Lower lobe of right lung (tissue), 2 donors: ENCODE measurements around the gene GARIN5A. TPM values are rescaled to one million over a fixed set of nuclear protein-coding genes. Genes with fewer than 3 reads are reported as not detected.
A peak's percentile ranks its signal among the peaks of the same experiment; 100 is the strongest.

ENCODE experiments used
- ATAC-seq, 2 donors: fragments of 200-7000 bp; cut with Tn5 transposase; one replicate each; pipeline ENCODE4 v1.9.1; 2020 to 2022; ENCODE audit warnings: mild to moderate bottlenecking in 2 of 2, moderate library complexity in 2 of 2
- DNase-seq: peaks from one replicate; pipeline ENCODE4 v3.0.0-alpha.2; 2020
- H3K27ac ChIP-seq: fragments of 200-600 bp; one replicate; pipeline ENCODE4 v1.8.0; 2022
- H3K27me3 ChIP-seq: fragments of 200-600 bp; one replicate; pipeline ENCODE4 v1.8.0; 2022; ENCODE audit warnings: low read depth
- H3K36me3 ChIP-seq: fragments of 200-600 bp; one replicate; pipeline ENCODE4 v1.8.0; 2022; ENCODE audit warnings: mild to moderate bottlenecking
- H3K4me1 ChIP-seq: fragments of 200-600 bp; one replicate; pipeline ENCODE4 v1.8.0; 2022
- H3K4me3 ChIP-seq: fragments of 200-600 bp; one replicate; pipeline ENCODE4 v1.8.0; 2022; ENCODE audit warnings: mild to moderate bottlenecking
- H3K9me3 ChIP-seq: fragments of 200-600 bp; one replicate; pipeline ENCODE4 v1.8.0; 2022
- intact Hi-C: fragments of 100-400 bp; cut with DNase I; formaldehyde crosslinking; loops from one replicate; pipeline ENCODE4 v1.11.0; 2022
- total RNA-seq: library from RNA; stranded (reverse); fragmentation: NEBNext Ultra II Directional; extraction: Animal tissue kit (Norgen Biotek cat#: 25700); gene quantifications from one replicate; pipeline ENCODE4 v1.2.1, GENCODE V29; 2021
- TF ChIP-seq, protein P1 (sequence below): fragments of 200-600 bp; IDR thresholded peaks from one replicate; pipeline ENCODE4 v1.8.0; 2022; ENCODE audit warnings: antibody characterized with exemption, mild to moderate bottlenecking
- donor health status: DM: no; HTN: yes; CAD: no; lungs with severe emphysema.

GARIN5A gene
- total RNA-seq, 1 donor from 2014 or later, result 2.2 TPM

DNA sequence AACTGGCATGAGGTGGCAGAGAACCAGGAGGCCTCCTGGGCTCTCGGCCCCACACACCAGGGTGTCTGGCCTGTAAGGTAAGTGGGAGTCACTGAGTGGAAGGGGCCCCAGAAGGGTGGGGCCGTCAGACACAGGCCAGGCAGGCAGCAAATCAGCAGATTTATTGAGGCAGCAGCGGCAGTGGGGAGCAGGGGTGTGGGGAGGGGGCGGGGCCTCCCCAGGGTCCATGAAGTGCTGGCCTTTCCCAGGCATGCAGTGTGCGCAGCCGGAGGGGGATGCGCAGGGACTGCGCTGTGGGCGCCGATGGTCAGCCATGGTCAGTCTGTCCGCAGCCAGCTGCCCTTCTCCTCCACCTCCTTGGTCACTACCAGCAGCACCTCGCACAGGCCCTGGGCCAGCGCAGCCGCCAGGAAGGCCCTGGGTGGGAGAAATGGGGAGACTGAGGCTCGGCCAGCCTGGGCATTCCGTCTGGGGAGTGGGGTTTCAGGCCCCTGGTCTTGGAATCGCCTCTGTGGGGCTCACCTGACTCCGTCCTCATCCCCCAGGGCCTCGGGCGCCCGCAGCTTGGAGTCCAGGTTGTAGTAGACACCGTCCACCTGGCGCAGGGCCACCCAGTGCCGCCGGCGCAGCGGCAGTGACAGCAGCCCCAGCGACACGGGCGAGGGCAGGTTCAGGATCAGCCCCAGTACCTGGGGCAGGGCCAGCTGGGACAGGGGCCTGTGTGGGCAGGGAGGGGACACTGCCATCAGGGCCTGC lies 29.4 kb upstream of the GARIN5A start:
- peak; percentile 37 for DNase-seq

DNA sequence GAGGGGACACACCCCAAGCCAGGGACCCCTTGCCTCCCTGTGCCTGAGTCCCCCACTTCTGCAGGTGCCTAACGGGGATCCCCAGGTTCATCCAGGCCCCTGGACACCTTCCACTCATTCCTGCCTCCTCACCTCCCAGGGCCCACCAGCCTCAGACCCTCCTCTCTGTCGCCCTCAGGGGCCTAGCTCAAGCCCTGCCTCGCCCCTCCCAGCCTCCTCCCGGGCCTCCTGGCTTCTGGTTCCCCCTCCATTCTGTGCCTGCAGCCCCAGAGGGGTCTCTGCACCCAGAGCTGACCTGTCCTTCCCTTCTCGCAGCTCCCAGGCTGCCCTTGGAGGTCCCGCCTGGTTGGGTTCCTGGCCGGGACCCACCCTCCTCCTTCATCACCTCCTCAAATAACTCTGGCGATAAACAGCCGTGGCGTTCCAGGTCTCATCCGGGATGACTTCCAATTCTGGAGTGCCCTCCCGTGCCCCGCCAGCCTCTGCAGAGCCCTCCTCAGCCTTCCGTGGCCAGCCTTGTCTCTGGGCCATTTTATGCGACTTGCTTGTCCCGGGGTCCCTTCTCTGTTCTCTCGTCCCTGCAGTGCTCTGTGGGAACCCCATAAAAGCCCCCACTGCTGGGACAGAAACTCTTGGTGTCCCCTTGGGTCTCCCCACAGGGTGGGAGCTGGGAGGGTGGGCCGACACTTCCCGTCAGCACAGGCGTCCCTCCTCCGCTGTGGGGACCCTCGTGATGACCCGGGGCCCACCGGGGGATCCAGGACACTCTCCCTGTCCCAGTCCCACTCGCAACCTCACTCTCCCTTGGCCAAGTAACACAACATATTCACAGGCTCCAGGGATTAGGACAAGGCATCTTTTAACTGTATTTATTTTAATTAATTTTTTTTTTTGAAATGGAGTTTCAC lies 25.2 kb upstream of the GARIN5A start:
- Histone ChIP-seq H3K4me3 (no peak overlapping the region), H3K36me3 (peaks cover 5% of the 10 kb centered on the region), H3K4me1 (no peaks in the 10 kb centered on the region), H3K9me3 (no peaks in the 10 kb centered on the region), H3K27me3 (no peaks in the 10 kb centered on the region), H3K27ac (no peak overlapping the region)
- DNase-seq, result peak; percentile 45
- TF ChIP-seq, protein P1, sequence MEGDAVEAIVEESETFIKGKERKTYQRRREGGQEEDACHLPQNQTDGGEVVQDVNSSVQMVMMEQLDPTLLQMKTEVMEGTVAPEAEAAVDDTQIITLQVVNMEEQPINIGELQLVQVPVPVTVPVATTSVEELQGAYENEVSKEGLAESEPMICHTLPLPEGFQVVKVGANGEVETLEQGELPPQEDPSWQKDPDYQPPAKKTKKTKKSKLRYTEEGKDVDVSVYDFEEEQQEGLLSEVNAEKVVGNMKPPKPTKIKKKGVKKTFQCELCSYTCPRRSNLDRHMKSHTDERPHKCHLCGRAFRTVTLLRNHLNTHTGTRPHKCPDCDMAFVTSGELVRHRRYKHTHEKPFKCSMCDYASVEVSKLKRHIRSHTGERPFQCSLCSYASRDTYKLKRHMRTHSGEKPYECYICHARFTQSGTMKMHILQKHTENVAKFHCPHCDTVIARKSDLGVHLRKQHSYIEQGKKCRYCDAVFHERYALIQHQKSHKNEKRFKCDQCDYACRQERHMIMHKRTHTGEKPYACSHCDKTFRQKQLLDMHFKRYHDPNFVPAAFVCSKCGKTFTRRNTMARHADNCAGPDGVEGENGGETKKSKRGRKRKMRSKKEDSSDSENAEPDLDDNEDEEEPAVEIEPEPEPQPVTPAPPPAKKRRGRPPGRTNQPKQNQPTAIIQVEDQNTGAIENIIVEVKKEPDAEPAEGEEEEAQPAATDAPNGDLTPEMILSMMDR, result no peak
- peak; percentile 22 to 63 for ATAC-seq
- intact Hi-C loops, result no loop called here

More for the DNA sequence above, 29.4 kb upstream of the GARIN5A start:
- no peak overlapping the region for H3K27ac ChIP-seq
- H3K36me3 ChIP-seq, result peaks cover 5% of the 10 kb centered on the region
- intact Hi-C loops, result no loop called here
- H3K27me3 ChIP-seq, result no peaks in the 10 kb centered on the region
- no peak for ATAC-seq
- no peak overlapping the region for H3K4me3 ChIP-seq
- peaks cover 8% of the 10 kb centered on the region for H3K4me1 ChIP-seq
- no peaks in the 10 kb centered on the region for H3K9me3 ChIP-seq
- TF ChIP-seq, protein P1, result no peak

DNA sequence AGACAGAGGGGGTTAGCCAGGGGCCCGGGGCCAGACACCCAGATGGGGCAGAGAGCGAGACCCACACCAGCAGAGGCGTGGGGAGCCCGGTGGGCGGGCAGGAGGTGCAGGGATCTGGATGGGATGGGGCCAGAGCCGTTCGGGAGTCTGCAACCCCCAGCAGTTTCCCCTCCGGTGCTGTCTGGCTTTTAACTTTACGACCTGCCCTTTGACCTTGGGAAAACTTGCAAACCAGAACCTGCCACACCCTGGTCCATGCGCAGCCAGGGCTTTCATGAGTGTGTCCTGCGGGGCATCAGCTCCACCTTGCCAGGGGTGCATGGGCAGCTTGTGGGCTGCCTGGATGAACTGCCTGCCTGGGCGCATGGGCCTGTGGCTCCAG lies 24.5 kb upstream of the GARIN5A start:
- Histone ChIP-seq H3K4me3 (no peak overlapping the region), H3K27ac (no peak overlapping the region), H3K27me3 (no peaks in the 10 kb centered on the region), H3K9me3 (no peaks in the 10 kb centered on the region), H3K4me1 (no peaks in the 10 kb centered on the region), H3K36me3 (peaks cover 2% of the 10 kb centered on the region)
- peak; percentile 35 for DNase-seq
- TF ChIP-seq, protein P1, result no peak
- intact Hi-C loops, result no loop called here
- ATAC-seq, result peak; percentile 16 to 24

DNA sequence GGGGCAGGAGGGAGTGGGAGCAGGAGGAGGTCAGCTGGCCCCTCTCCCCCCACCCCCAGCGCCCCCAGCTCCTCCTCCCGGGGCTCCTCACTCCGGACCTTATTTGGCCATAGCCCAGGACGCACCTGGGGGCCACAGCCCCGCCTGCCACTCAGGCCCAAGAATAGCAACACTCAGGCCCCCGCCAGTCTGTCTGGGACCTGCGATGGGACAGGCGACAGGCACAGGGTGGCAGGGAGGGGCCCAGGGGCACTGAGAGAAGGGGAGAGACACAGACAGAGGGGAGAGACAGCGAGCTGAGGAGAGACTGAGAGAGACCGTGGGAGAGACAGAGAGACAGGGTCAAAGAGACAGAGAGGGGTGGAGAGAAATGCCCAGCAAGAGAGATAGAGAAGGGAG lies 24.1 kb upstream of the GARIN5A start:
- no peak overlapping the region for H3K4me3 ChIP-seq
- H3K27ac ChIP-seq, result no peak overlapping the region
- no peaks in the 10 kb centered on the region for H3K9me3 ChIP-seq
- H3K27me3 ChIP-seq, result no peaks in the 10 kb centered on the region
- DNase-seq (peak; percentile 47), ATAC-seq (peak; percentile 59 to 67)
- no peaks in the 10 kb centered on the region for H3K4me1 ChIP-seq
- no peaks in the 10 kb centered on the region for H3K36me3 ChIP-seq
- intact Hi-C loops, result no loop called here
- TF ChIP-seq, protein P1, result no peak

DNA sequence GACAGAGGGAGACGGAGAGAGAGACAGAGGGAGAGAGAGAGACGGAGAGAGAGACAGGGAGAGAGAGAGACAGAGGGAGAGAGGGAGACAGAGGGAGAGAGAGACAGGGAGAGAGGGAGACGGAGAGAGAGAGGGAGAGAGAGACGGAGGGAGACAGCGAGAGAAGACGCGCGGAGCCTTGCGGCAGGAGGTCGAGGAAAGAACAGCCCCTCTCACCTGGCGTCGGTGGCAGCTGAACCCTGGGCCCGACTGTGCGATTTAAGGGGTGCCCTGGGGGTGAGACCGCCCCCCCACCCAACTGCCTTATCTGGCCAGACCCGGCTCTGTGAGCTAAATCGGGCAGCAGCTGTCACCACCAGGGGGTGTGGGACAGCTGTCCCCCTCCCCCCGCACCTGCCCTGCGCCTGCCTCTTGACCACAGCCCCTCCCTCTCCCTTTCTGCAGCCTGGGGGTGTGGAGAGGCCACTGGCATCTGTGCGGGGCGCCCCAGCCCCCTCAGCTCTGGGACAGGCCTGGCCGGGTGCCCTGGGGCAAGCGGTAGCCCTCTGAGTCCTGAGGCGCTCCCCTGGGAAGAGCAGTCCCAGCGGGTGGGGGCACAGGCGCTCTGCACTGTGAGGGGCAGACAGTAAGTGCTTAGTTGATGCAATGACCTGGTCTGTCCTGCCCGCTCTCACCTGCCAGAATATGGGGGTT lies 23.6 kb upstream of the GARIN5A start:
- TF ChIP-seq, protein P1, result no peak
- no peaks in the 10 kb centered on the region for H3K4me1 ChIP-seq
- DNase-seq (peak; percentile 44), ATAC-seq (peak; percentile 51 to 64)
- H3K36me3 ChIP-seq, result no peaks in the 10 kb centered on the region
- no peaks in the 10 kb centered on the region for H3K27me3 ChIP-seq
- H3K27ac ChIP-seq, result no peak overlapping the region
- intact Hi-C loops, result no loop called here
- no peaks in the 10 kb centered on the region for H3K9me3 ChIP-seq
- no peak overlapping the region for H3K4me3 ChIP-seq
